BE2C (cell line): ENCODE measurements around the gene GBA3.
A peak's percentile ranks its signal among the peaks of the same experiment; 100 is the strongest.

Experiments used
- DNase-seq: peaks from one replicate; pipeline ENCODE4 v3.0.0-alpha.2; 2020
- H3K27me3 ChIP-seq: fragments of 250-450 bp; sonication (Bioruptor Pico); 2 replicates; pipeline ENCODE4 v1.5.1; 2020; ENCODE audit warnings: mild to moderate bottlenecking
- H3K36me3 ChIP-seq: fragments of 250-450 bp; sonication (Bioruptor Pico); 2 replicates; pipeline ENCODE4 v1.5.1; 2020; ENCODE audit warnings: mild to moderate bottlenecking
- H3K4me1 ChIP-seq: fragments of 250-450 bp; sonication (Bioruptor Pico); 2 replicates; pipeline ENCODE4 v1.5.1; 2020
- H3K4me3 ChIP-seq: 2 replicates; pipeline ENCODE4 v1.5.1; 2011; ENCODE audit warnings: low read depth, low read length
- H3K9me3 ChIP-seq: fragments of 250-450 bp; sonication (Bioruptor Pico); 2 replicates; pipeline ENCODE4 v1.5.1; 2020
- TF ChIP-seq, protein P1 (sequence below): IDR thresholded peaks from 2 replicates; pipeline ENCODE4 v1.5.1; 2012; ENCODE audit warnings: mild to moderate bottlenecking, low read depth, low read length

The GBA3 gene

DNA sequence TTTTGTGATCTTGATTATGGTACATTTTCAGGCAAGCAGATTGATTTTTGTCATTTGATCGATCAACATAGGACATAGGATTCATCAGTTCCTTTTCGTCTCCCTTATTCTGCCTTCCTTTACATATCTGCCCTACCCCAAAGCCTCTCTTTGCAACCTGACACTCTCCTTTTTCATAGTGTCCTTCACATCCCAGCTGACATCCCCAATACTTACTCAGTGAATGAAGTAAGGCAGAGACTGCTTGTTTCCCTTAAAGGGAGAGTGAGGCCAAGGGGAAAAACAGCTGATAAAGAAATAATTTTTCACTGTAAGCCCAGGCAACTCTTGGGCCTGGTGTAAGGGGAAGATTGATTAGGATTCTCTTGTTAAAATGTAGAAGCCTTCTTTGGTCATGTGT lies 69.8 kb downstream of the GBA3 start:
- Histone ChIP-seq H3K36me3 (no peaks in the 10 kb centered on the region), H3K27me3 (no peaks in the 10 kb centered on the region), H3K4me3 (no peak overlapping the region), H3K4me1 (no peaks in the 10 kb centered on the region), H3K9me3 (no peaks in the 10 kb centered on the region)
- no peak for DNase-seq
- TF ChIP-seq, protein P1, sequence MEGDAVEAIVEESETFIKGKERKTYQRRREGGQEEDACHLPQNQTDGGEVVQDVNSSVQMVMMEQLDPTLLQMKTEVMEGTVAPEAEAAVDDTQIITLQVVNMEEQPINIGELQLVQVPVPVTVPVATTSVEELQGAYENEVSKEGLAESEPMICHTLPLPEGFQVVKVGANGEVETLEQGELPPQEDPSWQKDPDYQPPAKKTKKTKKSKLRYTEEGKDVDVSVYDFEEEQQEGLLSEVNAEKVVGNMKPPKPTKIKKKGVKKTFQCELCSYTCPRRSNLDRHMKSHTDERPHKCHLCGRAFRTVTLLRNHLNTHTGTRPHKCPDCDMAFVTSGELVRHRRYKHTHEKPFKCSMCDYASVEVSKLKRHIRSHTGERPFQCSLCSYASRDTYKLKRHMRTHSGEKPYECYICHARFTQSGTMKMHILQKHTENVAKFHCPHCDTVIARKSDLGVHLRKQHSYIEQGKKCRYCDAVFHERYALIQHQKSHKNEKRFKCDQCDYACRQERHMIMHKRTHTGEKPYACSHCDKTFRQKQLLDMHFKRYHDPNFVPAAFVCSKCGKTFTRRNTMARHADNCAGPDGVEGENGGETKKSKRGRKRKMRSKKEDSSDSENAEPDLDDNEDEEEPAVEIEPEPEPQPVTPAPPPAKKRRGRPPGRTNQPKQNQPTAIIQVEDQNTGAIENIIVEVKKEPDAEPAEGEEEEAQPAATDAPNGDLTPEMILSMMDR: no peak

- DNase-seq: no peak
- TF ChIP-seq, protein P1: no peak
- Histone ChIP-seq H3K27me3 (no peaks in the 10 kb centered on the region), H3K36me3 (no peaks in the 10 kb centered on the region), H3K4me1 (no peaks in the 10 kb centered on the region), H3K9me3 (no peaks in the 10 kb centered on the region), H3K4me3 (no peak overlapping the region)
Measured at GRCh38 chr4:22764183-22764582, 71.4 kb downstream of the GBA3 start.

DNA sequence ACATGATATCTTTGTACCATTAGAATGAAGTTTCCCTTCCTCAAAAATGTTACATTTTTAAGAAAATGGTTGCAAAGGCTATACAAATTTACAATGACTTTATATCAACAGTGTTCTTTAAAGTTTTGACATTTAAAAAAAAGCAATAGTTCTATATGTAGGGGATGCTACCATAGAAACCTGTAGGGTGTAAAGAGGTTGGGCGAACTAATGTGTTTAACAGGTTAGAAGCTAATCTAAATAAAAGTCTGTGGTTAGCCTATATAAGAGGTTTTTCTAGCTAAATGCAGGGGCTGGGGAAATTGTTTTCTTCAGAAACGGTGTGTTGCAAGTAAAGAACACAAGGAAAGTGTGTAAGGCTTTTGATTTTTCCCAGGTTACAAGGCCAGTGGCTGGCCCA lies 73.3 kb downstream of the GBA3 start:
- Histone ChIP-seq H3K27me3 (no peaks in the 10 kb centered on the region), H3K9me3 (no peaks in the 10 kb centered on the region), H3K4me3 (no peak overlapping the region), H3K4me1 (no peaks in the 10 kb centered on the region), H3K36me3 (no peaks in the 10 kb centered on the region)
- no peak for DNase-seq
- TF ChIP-seq, protein P1: no peak

DNA sequence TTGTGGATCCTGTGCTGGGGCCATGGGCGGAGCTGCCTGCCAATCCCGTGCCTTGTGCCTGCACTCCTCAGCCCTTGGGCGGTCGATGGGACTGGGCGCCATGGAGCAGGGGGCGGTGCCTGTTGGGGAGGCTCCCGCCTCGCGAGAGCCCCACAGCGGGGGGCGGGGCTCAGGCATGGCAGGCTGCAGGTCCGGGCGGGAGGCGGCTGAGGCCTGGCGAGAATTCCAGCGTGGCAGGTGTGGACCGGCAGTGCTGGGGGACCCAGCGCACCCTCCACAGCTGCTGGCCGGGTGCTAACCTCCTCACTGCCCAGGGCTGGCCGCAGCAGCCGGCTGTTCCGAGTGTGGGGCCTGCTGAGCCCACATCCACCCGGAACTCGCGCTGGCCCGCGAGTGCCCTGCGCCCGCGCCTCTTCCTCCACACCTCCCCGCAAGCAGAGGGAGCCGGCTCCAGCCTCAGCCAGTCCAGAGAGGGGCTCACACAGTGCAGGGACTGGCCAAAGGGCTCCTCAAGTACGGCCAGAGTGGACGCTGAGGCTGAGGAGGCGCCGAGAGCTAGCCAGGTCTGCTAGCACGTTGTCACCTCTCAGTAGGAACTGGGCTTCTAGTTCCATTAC lies 85.9 kb downstream of the GBA3 start:
- Histone ChIP-seq H3K9me3 (no peaks in the 10 kb centered on the region), H3K4me3 (no peak overlapping the region), H3K27me3 (no peaks in the 10 kb centered on the region), H3K4me1 (no peaks in the 10 kb centered on the region), H3K36me3 (no peaks in the 10 kb centered on the region)
- DNase-seq: peak; percentile 6
- TF ChIP-seq, protein P1: no peak

GRCh38 chr4:22780317-22780716 lies 87.6 kb downstream of the GBA3 start:
- Histone ChIP-seq H3K36me3 (no peaks in the 10 kb centered on the region), H3K4me3 (no peak overlapping the region), H3K4me1 (no peaks in the 10 kb centered on the region), H3K9me3 (no peaks in the 10 kb centered on the region), H3K27me3 (no peaks in the 10 kb centered on the region)
- DNase-seq: no peak
- TF ChIP-seq, protein P1: no peak

DNA sequence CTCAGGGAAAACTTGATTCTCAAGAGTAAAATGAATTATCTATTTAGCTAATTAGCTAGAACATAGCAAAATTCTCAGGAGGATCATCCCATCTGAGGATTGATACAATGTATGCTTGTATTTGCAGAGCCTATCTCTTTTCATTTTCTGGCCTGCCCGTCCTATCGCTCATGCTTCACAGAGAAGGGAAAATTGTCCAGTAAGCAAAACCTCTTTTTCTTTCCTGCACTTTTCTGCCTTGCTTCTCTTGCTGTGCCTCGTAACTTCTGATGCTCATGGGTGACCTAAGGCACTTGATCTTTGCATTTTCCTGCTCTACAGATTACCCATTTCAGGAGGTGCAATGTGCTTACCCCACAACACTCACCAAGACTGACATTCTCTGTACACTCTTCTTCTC lies 88.1 kb downstream of the GBA3 start:
- no peak for DNase-seq
- TF ChIP-seq, protein P1: no peak
- Histone ChIP-seq H3K4me1 (no peaks in the 10 kb centered on the region), H3K9me3 (no peaks in the 10 kb centered on the region), H3K36me3 (no peaks in the 10 kb centered on the region), H3K4me3 (no peak overlapping the region), H3K27me3 (no peaks in the 10 kb centered on the region)
